Osteocyte (in vitro differentiated cells): Measurements from ENCODE around the gene PRDM13. TPM values are rescaled to one million over a fixed set of nuclear protein-coding genes. Genes with fewer than 3 reads are reported as not detected.
"Not testable (repeated sequence)": the region's sequence is repeated elsewhere in the genome, so short reads cannot be mapped to it uniquely, and the experiment has no call there.

Experiments
- DNase-seq: peaks from one replicate; pipeline ENCODE4 v3.0.0; 2021; ENCODE audit warnings: mixed read lengths; ENCODE audit not compliant: unreplicated experiment; ENCODE audit errors: extremely low spot score
- H3K27ac Mint-ChIP-seq: one replicate; pipeline ENCODE4 v1.8.0; 2021; ENCODE audit warnings: mild to moderate bottlenecking, mixed read lengths; ENCODE audit not compliant: unreplicated experiment
- H3K27me3 Mint-ChIP-seq: one replicate; pipeline ENCODE4 v1.8.0; 2021; ENCODE audit warnings: mixed read lengths; ENCODE audit not compliant: unreplicated experiment
- H3K36me3 Mint-ChIP-seq: one replicate; pipeline ENCODE4 v1.8.0; 2021; ENCODE audit warnings: mixed read lengths; ENCODE audit not compliant: unreplicated experiment
- H3K4me1 Mint-ChIP-seq: one replicate; pipeline ENCODE4 v1.8.0; 2021; ENCODE audit warnings: mixed read lengths; ENCODE audit not compliant: unreplicated experiment
- H3K4me3 Mint-ChIP-seq: one replicate; pipeline ENCODE4 v1.8.0; 2021; ENCODE audit warnings: mild to moderate bottlenecking, moderate library complexity, mixed read lengths; ENCODE audit not compliant: unreplicated experiment
- H3K9me3 Mint-ChIP-seq: one replicate; pipeline ENCODE4 v1.8.0; 2021; ENCODE audit warnings: mixed read lengths; ENCODE audit not compliant: unreplicated experiment
- CTCF ChIP-seq: fragments of 200-600 bp; sonication (generic); IDR thresholded peaks from 2 replicates; pipeline ENCODE4 v1.5.0; 2021; ENCODE audit warnings: antibody characterized with exemption, mild to moderate bottlenecking, moderate library complexity
- total RNA-seq: library from RNA; stranded (reverse); gene quantifications from 2 replicates; pipeline ENCODE4 v1.2.1, GENCODE V29; 2021

Gene PRDM13
- total RNA-seq, 1 donor from 2014 or later, result not detected

GRCh38 chr6:99641270-99641669 lies 34.6 kb downstream of the PRDM13 start:
- no peak for TF ChIP-seq CTCF
- Mint-ChIP-seq H3K4me3 (no peak overlapping the region), H3K4me1 (no peaks in the 10 kb centered on the region), H3K9me3 (peaks cover 13% of the 10 kb centered on the region), H3K27ac (no peak overlapping the region), H3K36me3 (no peaks in the 10 kb centered on the region), H3K27me3 (peaks cover 18% of the 10 kb centered on the region)
- DNase-seq, result no peak

DNA sequence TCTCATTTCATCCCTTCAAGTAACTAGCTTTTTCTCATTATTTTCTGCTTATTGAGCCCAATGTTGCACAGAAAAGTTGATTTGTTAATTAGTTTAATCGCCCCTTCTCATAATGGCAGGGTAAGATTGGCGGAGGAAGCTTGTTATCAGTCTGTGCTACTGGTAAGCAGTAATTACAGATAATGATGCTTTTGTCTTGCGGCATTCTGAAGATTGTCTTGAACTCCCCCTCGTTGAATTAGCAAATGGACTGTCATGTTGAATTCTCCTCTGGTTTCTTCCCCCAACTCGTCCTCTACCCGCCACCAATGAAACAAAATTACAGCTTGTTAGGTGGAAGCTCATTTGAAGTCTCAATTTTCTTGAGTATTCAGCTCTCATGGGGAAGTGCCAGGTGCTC lies 39.4 kb downstream of the PRDM13 start:
- no peak for TF ChIP-seq CTCF
- DNase-seq, result no peak
- no peaks in the 10 kb centered on the region for H3K4me1 Mint-ChIP-seq
- H3K36me3 Mint-ChIP-seq, result no peaks in the 10 kb centered on the region
- peaks cover 23% of the 10 kb centered on the region for H3K27me3 Mint-ChIP-seq
- H3K4me3 Mint-ChIP-seq, result no peak overlapping the region
- H3K27ac Mint-ChIP-seq, result no peak overlapping the region
- H3K9me3 Mint-ChIP-seq, result no peaks in the 10 kb centered on the region

- not testable (repeated sequence) for H3K27ac Mint-ChIP-seq, H3K4me3 Mint-ChIP-seq, H3K9me3 Mint-ChIP-seq, H3K36me3 Mint-ChIP-seq, H3K4me1 Mint-ChIP-seq, DNase-seq
- H3K27me3 Mint-ChIP-seq, result peaks cover 11% of the 10 kb centered on the region
These were observed 43.5 kb downstream of the PRDM13 start for GRCh38 chr6:99650091-99650571.

GRCh38 chr6:99660206-99660605 lies 53.6 kb downstream of the PRDM13 start:
- Mint-ChIP-seq H3K36me3 (no peaks in the 10 kb centered on the region), H3K27me3 (peaks cover 19% of the 10 kb centered on the region), H3K27ac (no peak overlapping the region), H3K4me1 (no peaks in the 10 kb centered on the region), H3K9me3 (no peaks in the 10 kb centered on the region), H3K4me3 (no peak overlapping the region)
- DNase-seq, result no peak
- TF ChIP-seq CTCF, result no peak

DNA sequence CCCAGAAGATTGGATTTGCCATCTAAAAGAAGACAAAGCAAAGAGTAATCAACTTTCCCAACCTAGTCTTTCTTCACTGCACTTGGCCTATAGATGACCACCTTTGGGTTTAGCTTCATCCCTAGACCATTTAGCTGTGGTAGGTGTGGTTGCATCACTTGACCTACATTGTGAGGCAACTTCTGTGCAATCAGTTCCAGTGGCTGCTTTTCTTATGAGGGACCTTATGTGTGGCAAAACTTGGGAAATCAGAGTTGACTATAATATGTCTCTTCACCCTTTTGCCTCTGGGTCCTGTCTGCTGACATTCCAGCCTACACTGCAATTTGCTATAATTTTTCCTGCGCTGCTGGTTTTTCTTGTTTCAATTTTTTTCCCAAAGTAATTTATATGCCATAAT lies 55.2 kb downstream of the PRDM13 start:
- no peak overlapping the region for H3K4me3 Mint-ChIP-seq
- H3K36me3 Mint-ChIP-seq, result no peaks in the 10 kb centered on the region
- H3K27ac Mint-ChIP-seq, result no peak overlapping the region
- no peaks in the 10 kb centered on the region for H3K9me3 Mint-ChIP-seq
- H3K27me3 Mint-ChIP-seq, result peaks cover 14% of the 10 kb centered on the region
- no peak for DNase-seq
- TF ChIP-seq CTCF, result no peak
- no peaks in the 10 kb centered on the region for H3K4me1 Mint-ChIP-seq

DNA sequence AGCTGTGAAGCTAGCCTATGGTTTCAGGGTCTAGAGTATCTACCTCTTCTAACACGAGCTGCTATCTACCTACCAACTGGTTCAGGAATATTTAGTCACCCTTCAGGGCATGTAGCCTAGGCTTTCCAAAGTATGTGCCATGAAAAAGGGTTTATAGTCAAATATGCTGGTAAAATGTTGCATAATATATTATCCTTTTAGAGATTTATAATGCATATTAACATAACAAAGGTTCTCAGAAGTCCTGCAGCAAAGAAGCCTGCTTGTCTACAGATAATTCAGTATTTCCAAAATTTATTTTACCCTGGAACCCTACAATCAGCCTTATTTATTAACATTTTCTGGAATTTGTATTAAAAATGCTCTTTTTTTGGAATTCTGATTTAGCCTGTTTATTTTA lies 56.0 kb downstream of the PRDM13 start:
- H3K27ac Mint-ChIP-seq, result no peak overlapping the region
- DNase-seq, result no peak
- no peaks in the 10 kb centered on the region for H3K36me3 Mint-ChIP-seq
- no peak for TF ChIP-seq CTCF
- H3K4me1 Mint-ChIP-seq, result no peaks in the 10 kb centered on the region
- H3K4me3 Mint-ChIP-seq, result no peak overlapping the region
- H3K27me3 Mint-ChIP-seq, result peaks cover 13% of the 10 kb centered on the region
- no peaks in the 10 kb centered on the region for H3K9me3 Mint-ChIP-seq
